Parathyroid adenoma (tissue), 2 donors: ENCODE data around the gene ATP2C2.

Experiments
- H2AFZ ChIP-seq: fragments of 300-600 bp; sonication (generic); one replicate; pipeline ENCODE4 v1.7.0; 2017; ENCODE audit warnings: antibody characterized with exemption, mild to moderate bottlenecking
- H3K27ac ChIP-seq: fragments of 300-600 bp; sonication (generic); one replicate; pipeline ENCODE4 v1.7.0; 2017
- H3K27me3 ChIP-seq: fragments of 300-600 bp; sonication (generic); one replicate; pipeline ENCODE4 v1.7.0; 2017; ENCODE audit warnings: low read length; ENCODE audit not compliant: control insufficient read depth, insufficient read depth
- H3K36me3 ChIP-seq: fragments of 300-600 bp; sonication (generic); one replicate; pipeline ENCODE4 v1.7.0; 2017; ENCODE audit warnings: low read length; ENCODE audit not compliant: control insufficient read depth, insufficient read depth
- H3K4me1 ChIP-seq: fragments of 300-600 bp; sonication (generic); one replicate; pipeline ENCODE4 v1.7.0; 2017; ENCODE audit warnings: control low read depth
- H3K4me2 ChIP-seq: fragments of 300-600 bp; sonication (generic); one replicate; pipeline ENCODE4 v1.7.0; 2017; ENCODE audit warnings: low read length
- H3K4me3 ChIP-seq: fragments of 300-600 bp; sonication (generic); one replicate; pipeline ENCODE4 v1.7.0; 2017; ENCODE audit warnings: low read depth, low read length
- H3K79me2 ChIP-seq: fragments of 300-600 bp; sonication (generic); one replicate; pipeline ENCODE4 v1.7.0; 2017; ENCODE audit warnings: control low read depth
- H3K9ac ChIP-seq: fragments of 300-600 bp; sonication (generic); one replicate; pipeline ENCODE4 v1.7.0; 2017; ENCODE audit warnings: mild to moderate bottlenecking
- H3K9me3 ChIP-seq: fragments of 300-600 bp; sonication (generic); one replicate; pipeline ENCODE4 v1.7.0; 2017; ENCODE audit warnings: low read length; ENCODE audit not compliant: control insufficient read depth
- CTCF ChIP-seq: fragments of 300-600 bp; sonication (generic); IDR thresholded peaks from one replicate; pipeline ENCODE4 v1.7.0; 2017; ENCODE audit warnings: antibody characterized with exemption, mild to moderate bottlenecking
- donor health status: primary hyperparathyroidism.

ATP2C2 gene

GRCh38 chr16:84408856-84409255, 40.5 kb downstream of the ATP2C2 start:
- no peak overlapping the region for H3K9ac ChIP-seq
- no peaks in the 10 kb centered on the region for H3K36me3 ChIP-seq
- H3K27ac ChIP-seq = no peak overlapping the region

GRCh38 chr16:84410361-84411138, 42.2 kb downstream of the ATP2C2 start:
- Histone ChIP-seq H2AFZ (no peak overlapping the region), H3K27me3 (no peaks in the 10 kb centered on the region), H3K4me3 (no peak overlapping the region), H3K79me2 (no peaks in the 10 kb centered on the region), H3K9me3 (no peaks in the 10 kb centered on the region), H3K9ac (no peak overlapping the region), H3K36me3 (no peaks in the 10 kb centered on the region), H3K4me2 (no peak overlapping the region), H3K27ac (no peak overlapping the region), H3K4me1 (no peaks in the 10 kb centered on the region)
- no peak for TF ChIP-seq CTCF

More at GRCh38 chr16:84408856-84409255, 40.5 kb downstream of the ATP2C2 start:
- H3K9me3 ChIP-seq = no peaks in the 10 kb centered on the region
- no peak for TF ChIP-seq CTCF
- H3K4me3 ChIP-seq = no peak overlapping the region
- no peaks in the 10 kb centered on the region for H3K79me2 ChIP-seq
- no peak overlapping the region for H2AFZ ChIP-seq
- no peaks in the 10 kb centered on the region for H3K4me1 ChIP-seq
- H3K4me2 ChIP-seq = no peak overlapping the region
- no peaks in the 10 kb centered on the region for H3K27me3 ChIP-seq

- H3K27ac ChIP-seq = no peak overlapping the region
- no peaks in the 10 kb centered on the region for H3K79me2 ChIP-seq
- H3K4me2 ChIP-seq = no peak overlapping the region
- H3K4me3 ChIP-seq = no peak overlapping the region
- H2AFZ ChIP-seq = no peak overlapping the region
- no peaks in the 10 kb centered on the region for H3K36me3 ChIP-seq
- no peak overlapping the region for H3K9ac ChIP-seq
- H3K27me3 ChIP-seq = no peaks in the 10 kb centered on the region
- H3K9me3 ChIP-seq = no peaks in the 10 kb centered on the region
- no peaks in the 10 kb centered on the region for H3K4me1 ChIP-seq
- no peak for TF ChIP-seq CTCF
Observed at GRCh38 chr16:84411768-84412167, 43.4 kb downstream of the ATP2C2 start.

GRCh38 chr16:84412262-84412661, 43.9 kb downstream of the ATP2C2 start:
- Histone ChIP-seq H3K36me3 (no peaks in the 10 kb centered on the region), H3K4me3 (no peak overlapping the region), H3K9ac (no peak overlapping the region), H2AFZ (no peak overlapping the region), H3K9me3 (no peaks in the 10 kb centered on the region), H3K27ac (no peak overlapping the region), H3K4me1 (no peaks in the 10 kb centered on the region), H3K4me2 (no peak overlapping the region), H3K27me3 (no peaks in the 10 kb centered on the region), H3K79me2 (no peaks in the 10 kb centered on the region)
- TF ChIP-seq CTCF = no peak
